ENCODE data around the gene KCNH3.
"Not testable (repeated sequence)": the region's sequence is repeated elsewhere in the genome, so short reads cannot be mapped to it uniquely, and the experiment has no call there.

Gene KCNH3

GRCh38 chr12:49527361-49528130, 11.3 kb upstream of the KCNH3 start:
- DNase-seq = no peak

DNA sequence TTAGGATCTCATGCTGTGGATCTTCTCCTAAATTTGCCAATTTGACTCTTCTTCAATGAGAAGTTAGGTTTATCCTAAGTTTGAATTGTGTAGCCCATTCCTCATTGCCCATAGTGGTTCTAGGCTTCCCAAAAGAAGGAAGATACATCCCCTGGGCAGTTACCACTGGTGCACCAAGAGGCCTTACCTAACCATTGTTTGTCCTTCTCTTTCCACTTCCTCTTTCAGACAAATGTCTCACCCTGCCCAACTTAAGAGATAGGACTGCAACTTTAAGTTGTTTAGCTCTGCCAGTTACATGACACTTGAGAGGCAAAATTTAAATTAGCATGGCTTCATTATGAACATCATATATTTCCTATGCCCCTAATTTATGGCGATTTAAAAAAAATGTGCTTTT, 9.4 kb upstream of the KCNH3 start:
- DNase-seq = no peak

- DNase-seq = no peak
Observed at GRCh38 chr12:49531745-49532144, 7.1 kb upstream of the KCNH3 start.

GRCh38 chr12:49533331-49533730, 5.5 kb upstream of the KCNH3 start:
- DNase-seq = no peak

DNA sequence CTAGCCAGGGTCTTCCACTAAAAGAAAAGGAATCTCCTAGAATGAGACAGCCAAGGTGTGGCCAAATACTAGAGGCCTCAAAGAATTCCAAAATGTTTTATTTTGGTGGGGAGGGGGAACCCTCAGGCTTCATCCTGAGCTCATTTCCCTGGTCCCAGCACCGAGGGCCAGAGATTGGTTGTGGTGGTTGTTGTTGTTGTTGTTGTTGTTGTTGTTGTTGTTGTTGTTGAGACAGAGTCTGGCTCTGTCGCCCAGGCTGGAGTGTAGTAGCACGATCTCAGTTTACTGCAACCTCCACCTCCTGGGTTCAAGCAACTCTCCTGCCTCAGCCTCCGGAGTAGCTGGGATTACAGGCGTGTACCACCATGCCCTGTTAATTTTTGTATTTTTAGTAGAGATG, 4.7 kb upstream of the KCNH3 start:
- DNase-seq = not testable (repeated sequence)

DNA sequence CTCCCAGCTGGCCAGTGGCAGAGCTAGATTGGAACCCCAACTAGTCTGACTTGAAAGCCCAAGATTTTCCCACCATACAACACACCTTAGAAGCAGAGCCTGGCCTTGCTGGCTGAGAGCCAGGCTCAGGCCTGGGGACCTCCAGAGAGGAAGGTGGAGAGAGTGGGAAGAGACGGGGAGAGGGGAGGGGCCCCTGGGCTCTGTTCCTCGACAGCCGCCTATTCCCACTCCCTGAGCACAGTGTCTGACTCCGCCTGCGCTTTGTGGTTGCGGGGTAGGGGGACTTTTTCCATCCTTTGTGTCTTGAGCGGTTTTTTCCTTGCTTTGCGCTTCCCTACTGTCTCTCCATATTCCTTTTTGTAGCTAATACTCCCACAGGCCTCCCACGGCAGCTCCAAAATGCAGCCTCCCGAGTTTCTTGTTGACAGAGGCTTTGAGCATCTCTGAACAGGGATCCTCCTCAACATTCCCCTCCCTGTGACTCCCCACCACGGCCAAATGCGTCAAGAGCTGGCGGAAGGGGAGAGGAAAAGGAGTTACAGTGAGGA, 4.0 kb upstream of the KCNH3 start:
- no peak for DNase-seq

- no peak for DNase-seq
Observed at GRCh38 chr12:49535921-49536525, 2.8 kb upstream of the KCNH3 start.

DNA sequence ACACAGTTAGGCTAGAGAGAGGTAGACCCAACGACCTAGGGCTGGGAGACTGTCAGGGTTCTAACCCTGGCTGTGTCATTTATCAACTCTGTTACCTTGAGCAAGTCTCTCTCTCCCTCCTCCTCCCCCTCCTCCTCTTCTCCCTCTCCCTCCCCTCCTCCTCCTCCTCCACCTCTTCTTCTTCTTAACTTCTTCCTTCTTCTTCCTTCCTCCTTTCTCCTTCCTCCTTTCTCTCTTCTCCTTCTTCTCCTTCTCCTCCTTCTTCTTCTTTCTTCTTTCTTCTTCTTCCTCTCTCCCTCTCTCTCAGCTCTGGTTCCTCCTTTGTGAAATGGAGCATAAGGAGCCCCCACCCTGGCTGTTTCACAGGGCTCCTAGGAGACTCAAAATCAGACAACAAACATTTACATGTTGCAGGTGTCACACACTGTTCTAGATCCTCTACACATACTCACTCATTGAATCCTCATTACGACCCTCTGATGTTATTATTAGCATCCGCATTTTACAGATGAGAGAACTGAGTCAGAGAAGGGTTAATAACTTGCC, 2.2 kb upstream of the KCNH3 start:
- DNase-seq = no peak

- DNase-seq = no peak
Observed at GRCh38 chr12:49537231-49537751, 1.5 kb upstream of the KCNH3 start.

DNA sequence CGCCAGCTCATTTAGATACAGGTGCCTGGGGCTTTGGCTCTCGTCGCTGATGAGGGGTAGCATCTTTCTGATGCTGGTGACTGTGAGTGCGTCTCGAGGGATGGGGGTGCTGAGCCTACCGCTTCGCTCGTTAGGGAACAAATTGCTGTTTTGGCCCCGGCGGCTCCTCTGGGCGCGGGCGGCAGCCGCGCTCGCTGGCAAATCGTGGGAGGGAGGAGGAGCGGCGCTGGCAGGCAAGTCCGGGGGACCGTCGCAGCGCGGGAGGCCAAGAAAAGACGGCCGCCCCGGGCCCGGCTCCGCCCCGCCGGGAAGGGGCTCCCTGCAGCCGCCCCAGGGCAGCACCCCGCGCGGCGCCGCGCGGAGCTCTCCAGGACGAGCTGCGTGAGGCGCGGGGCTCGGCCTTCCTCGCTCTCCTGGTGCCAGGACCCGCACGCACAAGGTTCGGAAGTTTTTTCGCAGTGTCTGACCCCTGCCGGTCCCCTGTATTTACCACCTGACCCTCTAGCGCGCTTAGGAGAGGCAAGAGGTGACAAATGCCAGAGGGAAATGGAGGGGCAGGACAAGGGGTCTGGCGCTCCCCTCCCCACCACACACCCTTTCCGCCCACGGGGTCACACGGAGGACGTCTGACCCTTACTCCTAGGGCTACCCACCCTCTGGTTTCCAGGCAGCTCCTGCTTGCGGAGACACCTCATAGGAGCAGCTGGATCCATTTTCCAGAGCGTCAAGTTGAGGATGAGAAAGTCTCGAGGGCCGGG, 899 bp upstream of the KCNH3 start:
- peak; percentile 46 for DNase-seq

- no peak for DNase-seq
Observed at GRCh38 chr12:49539406-49540228, 787 bp downstream of the KCNH3 start.

DNA sequence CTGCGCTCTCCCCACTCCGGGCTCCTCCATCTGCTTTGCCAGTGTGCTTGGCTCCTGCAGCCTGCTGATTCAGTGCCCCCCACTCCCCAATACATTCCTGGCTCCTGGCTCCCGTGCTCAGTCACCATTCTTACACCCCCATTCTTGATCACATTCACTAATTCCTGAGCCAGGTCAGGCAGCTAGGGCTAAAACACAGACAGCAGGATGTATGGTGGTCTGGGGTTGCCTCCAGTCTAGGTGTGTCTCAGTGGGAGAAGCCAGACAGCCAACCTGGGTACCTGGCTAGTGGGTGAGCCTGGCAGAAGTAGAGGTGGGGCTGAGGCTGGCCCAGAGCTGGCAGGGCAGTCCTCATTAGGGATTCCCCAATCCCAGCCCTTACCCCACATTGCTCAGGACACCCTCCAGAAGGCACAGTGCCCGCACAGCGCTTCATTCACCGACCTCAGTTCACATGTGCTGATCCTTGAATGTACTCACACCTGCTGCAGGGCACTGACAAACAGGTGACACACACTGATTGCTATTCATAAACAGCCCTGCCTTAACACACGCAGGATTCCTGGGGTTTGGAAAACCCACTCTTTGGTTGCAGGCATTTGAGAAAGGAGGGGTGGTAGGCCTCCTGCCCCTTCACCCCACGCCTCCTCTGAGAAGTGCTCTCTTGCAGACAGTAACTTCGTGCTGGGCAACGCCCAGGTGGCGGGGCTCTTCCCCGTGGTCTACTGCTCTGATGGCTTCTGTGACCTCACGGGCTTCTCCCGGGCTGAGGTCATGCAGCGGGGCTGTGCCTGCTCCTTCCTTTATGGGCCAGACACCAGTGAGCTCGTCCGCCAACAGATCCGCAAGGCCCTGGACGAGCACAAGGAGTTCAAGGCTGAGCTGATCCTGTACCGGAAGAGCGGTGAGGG, 1.7 kb downstream of the KCNH3 start:
- DNase-seq = peak; percentile 52

DNA sequence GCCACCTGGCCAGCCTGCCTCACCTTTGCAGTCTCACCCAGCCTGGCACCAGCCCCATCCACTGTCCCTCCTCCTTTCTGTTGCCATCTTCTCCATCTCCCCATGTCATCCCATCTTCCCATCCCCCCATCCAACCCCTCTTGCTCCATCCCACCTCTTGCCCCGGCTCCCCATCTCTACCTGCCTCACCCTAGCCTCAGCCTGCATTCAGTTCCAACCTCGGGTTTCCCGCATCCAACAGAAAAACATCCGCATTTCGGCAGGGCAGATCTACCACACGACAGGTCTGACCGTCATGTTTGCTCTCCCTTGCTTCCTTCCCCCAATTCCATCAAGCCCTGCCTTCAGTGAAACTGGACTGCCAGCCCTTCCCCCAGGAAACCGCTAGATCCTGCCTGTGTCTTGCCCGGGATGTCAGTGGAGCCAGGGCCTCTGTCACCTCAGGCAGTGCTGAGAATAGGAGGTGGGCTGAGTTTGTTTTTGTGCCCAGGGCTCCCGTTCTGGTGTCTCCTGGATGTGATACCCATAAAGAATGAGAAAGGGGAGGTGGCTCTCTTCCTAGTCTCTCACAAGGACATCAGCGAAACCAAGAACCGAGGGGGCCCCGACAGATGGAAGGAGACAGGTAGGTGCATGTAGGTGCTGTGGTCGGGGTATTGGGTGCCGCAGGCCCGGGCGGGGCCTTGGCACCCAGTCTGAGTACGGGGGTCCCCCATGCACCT, 2.5 kb downstream of the KCNH3 start:
- no peak for DNase-seq

DNA sequence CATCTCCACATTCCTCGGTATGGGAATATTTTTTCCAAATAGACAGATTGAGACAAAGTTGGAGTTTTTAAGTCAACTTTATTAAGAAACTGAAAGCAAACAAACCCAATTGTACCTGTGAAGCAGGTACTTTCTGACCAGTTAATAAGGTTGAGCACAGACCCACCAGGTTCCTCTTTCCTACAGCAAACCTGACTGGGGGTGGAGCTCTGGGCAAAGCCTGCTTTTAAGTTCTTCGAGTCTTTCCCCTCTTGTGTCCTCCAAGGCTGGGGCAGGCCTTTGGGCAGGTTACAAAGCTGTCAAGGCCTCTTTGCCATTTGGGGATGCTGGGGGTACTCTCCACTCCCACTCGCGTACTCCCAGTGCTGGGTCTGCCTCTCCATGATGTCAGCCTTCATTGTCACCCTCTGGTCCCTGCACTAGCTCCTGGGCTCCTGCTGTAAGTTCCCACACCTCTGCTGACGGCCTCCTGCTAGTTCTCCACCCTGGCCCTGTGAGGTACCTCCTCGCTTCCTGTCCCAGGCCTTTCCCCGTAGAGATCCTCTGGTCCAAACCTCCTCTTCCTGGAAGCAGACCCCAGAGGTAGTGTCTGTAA, 3.2 kb downstream of the KCNH3 start:
- DNase-seq = no peak

GRCh38 chr12:49542592-49543160, 3.8 kb downstream of the KCNH3 start:
- no peak for DNase-seq

GRCh38 chr12:49543221-49543913, 4.5 kb downstream of the KCNH3 start:
- DNase-seq = no peak

GRCh38 chr12:49543914-49544815, 5.3 kb downstream of the KCNH3 start:
- no peak for DNase-seq

GRCh38 chr12:49545815-49546214, 7.0 kb downstream of the KCNH3 start:
- DNase-seq = no peak

Measured in NCI-H510A treated with DMSO at 0.1 percent for 48 hours (cell line).